ENCODE measurements around the gene CFAP299.

GRCh38 chr4:80465736-80466135, 130.2 kb downstream of the CFAP299 start:
- TF ChIP-seq CTCF (IDR thresholded peaks at IDR 0.05; ENCODE audit: extremely low read depth in 1 of 2, insufficient read depth in 1 of 2, low read depth in 1 of 2, low read length in 2 of 2) (no peak), POLR2AphosphoS5 (IDR thresholded peaks at IDR 0.05; ENCODE audit: insufficient read depth, low read depth, low read length) (no peak), POLR2A (IDR thresholded peaks at IDR 0.05; ENCODE audit: low read depth, low read length) (no peak), EZH2 (IDR thresholded peaks at IDR 0.05; ENCODE audit: borderline replicate concordance, low read depth, low read length, severe bottlenecking) (no peak), JUN (IDR thresholded peaks at IDR 0.05; ENCODE audit: borderline replicate concordance, insufficient read depth, insufficient read length, low read depth) (no peak), MYC (IDR thresholded peaks at IDR 0.05; ENCODE audit: low read depth, low read length) (no peak), GATA2 (IDR thresholded peaks at IDR 0.05; ENCODE audit: insufficient read depth, insufficient read length, low read depth, low read length) (no peak)
- TF ChIP-seq, protein P1, sequence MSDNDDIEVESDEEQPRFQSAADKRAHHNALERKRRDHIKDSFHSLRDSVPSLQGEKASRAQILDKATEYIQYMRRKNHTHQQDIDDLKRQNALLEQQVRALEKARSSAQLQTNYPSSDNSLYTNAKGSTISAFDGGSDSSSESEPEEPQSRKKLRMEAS (IDR thresholded peaks at IDR 0.05; ENCODE audit: insufficient read depth, insufficient read length): no peak

Measured in endothelial cell of umbilical vein (primary cell).